Thoracic aorta (tissue), 2 donors: ENCODE measurements around the gene NAP1L1. TPM values are rescaled to one million over a fixed set of nuclear protein-coding genes. Genes with fewer than 3 reads are reported as not detected.

Experiments
- ATAC-seq: fragments of 150-250 bp; one replicate; pipeline ENCODE4 v1.8.0; 2017; ENCODE audit warnings: low read depth; ENCODE audit not compliant: insufficient number of reproducible peaks, low FRiP score
- DNase-seq: peaks from one replicate; pipeline ENCODE4 v3.0.0-alpha.2; 2020; ENCODE audit warnings: low spot score
- H3K27ac ChIP-seq, 2 donors: fragments of 200-600 bp; sonication (generic); 1 replicate in 1 of 2; 2 replicates in 1 of 2; pipeline ENCODE4 v1.5.1; 2016; ENCODE audit warnings: mild to moderate bottlenecking in 2 of 2, moderate library complexity in 2 of 2
- H3K27me3 ChIP-seq: fragments of 200-600 bp; sonication (generic); replicated peaks from 2 replicates; pipeline ENCODE4 v1.6.0; 2016; ENCODE audit warnings: mild to moderate bottlenecking; ENCODE audit not compliant: insufficient read depth
- H3K36me3 ChIP-seq: fragments of 200-600 bp; sonication (generic); one replicate; pipeline ENCODE4 v1.5.1; 2016
- H3K4me1 ChIP-seq, 2 donors: fragments of 200-600 bp; sonication (generic); 1 replicate in 1 of 2; 2 replicates in 1 of 2; pipeline versions ENCODE4 v1.5.1 to v1.6.0; 2016; ENCODE audit warnings: low read depth in 2 of 2, mild to moderate bottlenecking in 1 of 2; ENCODE audit not compliant: control insufficient read depth in 1 of 2
- H3K4me3 ChIP-seq: fragments of 200-600 bp; sonication (generic); 2 replicates; pipeline ENCODE4 v1.5.1; 2016; ENCODE audit warnings: mild to moderate bottlenecking
- H3K9me3 ChIP-seq: fragments of 200-600 bp; sonication (generic); 2 replicates; pipeline ENCODE4 v1.5.1; 2016
- total RNA-seq, 2 donors: library from RNA; depleted of rRNA; stranded (reverse); fragments of >200 nt; gene quantifications; one replicate each; pipeline versions ENCODE4 v1.1.0 to v1.2.3, GENCODE V29; 2016
- TF ChIP-seq, protein P1 (sequence below): fragments of 200-600 bp; sonication (generic); IDR thresholded peaks from one replicate; pipeline ENCODE4 v1.5.1; 2019; ENCODE audit warnings: antibody characterized with exemption

The NAP1L1 gene
- total RNA-seq, 2 donors from 2014 or later, result 178 to 316 TPM

DNA sequence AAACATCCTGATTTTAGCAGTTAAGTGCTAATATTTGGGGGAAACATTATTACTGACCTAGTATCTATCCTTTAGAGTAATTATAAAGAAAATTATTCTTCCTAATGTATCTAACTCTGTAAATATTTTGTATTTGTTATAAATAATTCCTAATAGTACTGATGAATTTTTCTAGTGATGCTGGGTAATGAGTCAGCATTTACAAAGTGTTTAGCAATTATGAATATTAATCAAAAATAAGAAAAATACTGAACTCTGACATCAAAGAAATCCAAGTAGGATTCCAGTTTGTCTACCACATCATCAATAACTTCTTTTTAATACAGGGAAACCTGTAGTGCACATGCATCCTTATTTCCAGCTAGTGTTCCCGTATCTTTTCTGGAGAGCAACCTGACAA is 9.0 kb downstream of the NAP1L1 start:
- no peak for DNase-seq
- Histone ChIP-seq H3K36me3 (no peaks in the 10 kb centered on the region), H3K4me3 (no peak overlapping the region), H3K27ac (no peak overlapping the region), H3K27me3 (no peaks in the 10 kb centered on the region), H3K4me1 (peaks cover 3 to 7% of the 10 kb centered on the region in 2 donors), H3K9me3 (peaks cover 4% of the 10 kb centered on the region)
- TF ChIP-seq, protein P1, sequence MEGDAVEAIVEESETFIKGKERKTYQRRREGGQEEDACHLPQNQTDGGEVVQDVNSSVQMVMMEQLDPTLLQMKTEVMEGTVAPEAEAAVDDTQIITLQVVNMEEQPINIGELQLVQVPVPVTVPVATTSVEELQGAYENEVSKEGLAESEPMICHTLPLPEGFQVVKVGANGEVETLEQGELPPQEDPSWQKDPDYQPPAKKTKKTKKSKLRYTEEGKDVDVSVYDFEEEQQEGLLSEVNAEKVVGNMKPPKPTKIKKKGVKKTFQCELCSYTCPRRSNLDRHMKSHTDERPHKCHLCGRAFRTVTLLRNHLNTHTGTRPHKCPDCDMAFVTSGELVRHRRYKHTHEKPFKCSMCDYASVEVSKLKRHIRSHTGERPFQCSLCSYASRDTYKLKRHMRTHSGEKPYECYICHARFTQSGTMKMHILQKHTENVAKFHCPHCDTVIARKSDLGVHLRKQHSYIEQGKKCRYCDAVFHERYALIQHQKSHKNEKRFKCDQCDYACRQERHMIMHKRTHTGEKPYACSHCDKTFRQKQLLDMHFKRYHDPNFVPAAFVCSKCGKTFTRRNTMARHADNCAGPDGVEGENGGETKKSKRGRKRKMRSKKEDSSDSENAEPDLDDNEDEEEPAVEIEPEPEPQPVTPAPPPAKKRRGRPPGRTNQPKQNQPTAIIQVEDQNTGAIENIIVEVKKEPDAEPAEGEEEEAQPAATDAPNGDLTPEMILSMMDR, result no peak
- no peak for ATAC-seq

DNA sequence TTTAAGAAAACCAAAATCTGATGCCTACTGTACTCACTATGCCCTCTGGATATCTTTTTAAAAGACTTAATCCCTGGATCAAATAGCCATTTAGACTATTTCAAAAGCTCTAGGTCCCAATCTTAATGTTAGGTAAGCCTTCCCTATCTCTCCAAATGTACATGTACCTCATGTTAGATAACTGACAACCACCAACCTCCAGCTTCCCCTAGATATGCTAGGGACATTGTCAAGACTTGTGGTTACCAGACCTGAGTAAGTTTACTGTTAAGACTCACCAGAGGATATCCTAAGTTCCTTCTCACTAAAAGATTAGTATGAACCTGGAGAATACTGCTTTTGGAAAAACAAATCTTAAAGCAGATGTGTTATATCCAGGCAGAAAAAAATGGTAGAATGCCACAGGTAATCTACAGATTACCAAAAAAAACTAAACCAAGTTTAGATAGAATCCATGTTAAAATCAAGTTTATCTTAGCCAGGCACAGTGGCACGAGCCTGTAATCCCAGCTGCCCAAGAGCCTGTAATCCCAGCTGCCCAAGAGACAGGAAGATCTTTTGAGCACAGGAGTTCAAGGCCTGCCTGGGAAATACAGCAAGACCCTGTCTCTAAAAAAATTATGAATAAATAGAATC is 9.7 kb downstream of the NAP1L1 start:
- Histone ChIP-seq H3K36me3 (no peaks in the 10 kb centered on the region), H3K27ac (no peak overlapping the region), H3K9me3 (peaks cover 4% of the 10 kb centered on the region), H3K27me3 (no peaks in the 10 kb centered on the region), H3K4me3 (no peak overlapping the region), H3K4me1 (peaks cover 3 to 7% of the 10 kb centered on the region in 2 donors)
- TF ChIP-seq, protein P1, result no peak
- ATAC-seq (no peak), DNase-seq (no peak)

DNA sequence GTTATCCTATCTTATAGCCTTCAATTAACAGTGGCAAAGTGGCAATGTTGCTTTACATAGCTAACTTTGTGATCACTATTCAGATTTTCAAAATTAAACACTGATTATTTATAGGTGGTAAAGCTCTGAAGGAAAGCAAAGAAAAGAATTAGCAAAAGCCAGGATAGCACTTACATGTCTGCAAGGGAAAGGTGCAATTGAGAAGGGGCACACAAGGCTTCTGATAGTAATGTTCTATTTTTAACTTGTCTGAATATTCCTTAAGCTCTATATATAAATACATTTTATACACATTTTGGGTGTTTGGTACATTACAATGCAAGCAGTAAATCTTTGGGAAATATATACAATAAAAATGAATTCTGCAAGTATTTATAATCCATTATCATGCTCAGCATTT is 10.9 kb downstream of the NAP1L1 start:
- ATAC-seq, result no peak
- Histone ChIP-seq H3K9me3 (no peaks in the 10 kb centered on the region), H3K36me3 (no peaks in the 10 kb centered on the region), H3K4me1 (peaks cover 3 to 7% of the 10 kb centered on the region in 2 donors), H3K4me3 (no peak overlapping the region), H3K27ac (no peak overlapping the region), H3K27me3 (no peaks in the 10 kb centered on the region)
- TF ChIP-seq, protein P1, result no peak
- DNase-seq, result no peak

DNA sequence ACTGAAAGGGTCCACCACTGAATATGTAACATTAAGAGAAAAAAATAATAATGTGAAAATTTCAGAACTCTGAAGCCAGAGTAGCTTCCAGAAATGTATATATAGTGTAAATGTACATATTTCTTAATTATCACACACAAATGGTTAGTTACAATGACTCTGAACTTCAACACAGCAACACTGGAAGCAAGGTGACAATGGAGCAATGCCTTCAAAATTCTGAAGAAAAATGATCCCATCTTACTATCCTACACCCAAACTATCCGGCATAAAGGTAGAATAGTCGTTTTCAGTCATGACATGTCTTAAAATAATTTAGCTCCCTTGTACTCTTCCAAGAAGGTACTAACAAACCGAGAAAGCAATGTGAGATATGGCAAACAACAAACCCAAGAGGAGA is 11.9 kb downstream of the NAP1L1 start:
- peaks cover 3 to 15% of the 10 kb centered on the region in 2 donors for H3K4me1 ChIP-seq
- H3K27me3 ChIP-seq, result no peaks in the 10 kb centered on the region
- TF ChIP-seq, protein P1, result no peak
- DNase-seq, result no peak
- ATAC-seq, result no peak
- no peaks in the 10 kb centered on the region for H3K9me3 ChIP-seq
- H3K27ac ChIP-seq, result no peak overlapping the region
- H3K4me3 ChIP-seq, result no peak overlapping the region
- no peaks in the 10 kb centered on the region for H3K36me3 ChIP-seq

DNA sequence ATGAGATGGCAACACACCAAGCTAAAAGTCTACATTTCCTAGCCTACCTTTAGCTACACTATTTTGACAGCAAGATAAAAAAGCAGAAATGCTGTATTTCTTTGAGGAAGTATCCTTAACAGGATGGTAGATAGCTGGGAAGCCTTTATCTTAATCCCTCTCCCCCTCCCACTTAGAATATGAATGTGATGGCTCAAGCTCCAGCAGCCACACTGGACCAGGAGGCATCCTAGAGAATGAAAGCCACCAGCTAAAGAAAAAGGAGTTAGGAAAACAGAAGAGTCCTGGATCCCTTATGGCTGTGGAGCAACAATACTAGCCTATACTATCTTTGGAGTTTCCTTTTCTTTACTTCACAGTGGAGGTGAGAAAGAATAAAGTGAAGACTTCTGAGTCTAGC is 15.1 kb downstream of the NAP1L1 start:
- Histone ChIP-seq H3K4me1 (peaks cover 3 to 15% of the 10 kb centered on the region in 2 donors), H3K4me3 (no peak overlapping the region), H3K9me3 (peaks cover 8% of the 10 kb centered on the region), H3K27me3 (no peaks in the 10 kb centered on the region), H3K27ac (no peak overlapping the region), H3K36me3 (no peaks in the 10 kb centered on the region)
- TF ChIP-seq, protein P1, result no peak
- ATAC-seq (no peak), DNase-seq (no peak)
